Stimulated activated naive CD8-positive, alpha-beta T cell treated with anti-CD3 and anti-CD28 coated beads, Interleukin-15, Interleukin-2, amounts not matched to agents 100 ng/mL and 50 ng/mL, for 24 hours (primary cell): ENCODE results near the gene CEP104.

Experiments used
- H3K27ac Mint-ChIP-seq: one replicate; pipeline ENCODE4 v1.8.0; 2021; ENCODE audit warnings: mild to moderate bottlenecking, mixed read lengths
- H3K27me3 Mint-ChIP-seq: one replicate; pipeline ENCODE4 v1.8.0; 2021; ENCODE audit warnings: mixed read lengths
- H3K36me3 Mint-ChIP-seq: one replicate; pipeline ENCODE4 v1.8.0; 2021; ENCODE audit warnings: low read depth, mixed read lengths
- H3K4me1 Mint-ChIP-seq: one replicate; pipeline ENCODE4 v1.8.0; 2021; ENCODE audit warnings: low read depth, mixed read lengths
- H3K4me3 Mint-ChIP-seq: one replicate; pipeline ENCODE4 v1.8.0; 2021; ENCODE audit warnings: mild to moderate bottlenecking, mixed read lengths
- H3K9me3 Mint-ChIP-seq: one replicate; pipeline ENCODE4 v1.8.0; 2021; ENCODE audit warnings: mixed read lengths

The CEP104 gene

GRCh38 chr1:3856923-3857790 lies at the start of gene CEP104, which contains the start of gene DFFB:
TSS of gene CEP104 (minus strand) at chr1:3857211. CDS start at chr1:3852407, 4,804 bp downstream.
TSS of gene DFFB (plus strand) at chr1:3857476. CDS start at chr1:3857604, 128 bp downstream.
- Mint-ChIP-seq H3K27ac (peak within 1 kb of the TSS; percentile 91), H3K36me3 (no peaks in the 10 kb centered on the region), H3K27me3 (no peaks in the 10 kb centered on the region), H3K4me3 (peak within 1 kb of the TSS; percentile 96), H3K4me1 (peaks cover 26% of the 10 kb centered on the region), H3K9me3 (no peaks in the 10 kb centered on the region)

- H3K27ac Mint-ChIP-seq = no peak overlapping the region
- no peaks in the 10 kb centered on the region for H3K9me3 Mint-ChIP-seq
- no peaks in the 10 kb centered on the region for H3K27me3 Mint-ChIP-seq
- no peak overlapping the region for H3K4me3 Mint-ChIP-seq
- peaks cover 24% of the 10 kb centered on the region for H3K4me1 Mint-ChIP-seq
- H3K36me3 Mint-ChIP-seq = no peaks in the 10 kb centered on the region
These were observed 49.6 kb upstream of the CEP104 start for GRCh38 chr1:3906672-3907020.

GRCh38 chr1:3905953-3906671 lies 49.1 kb upstream of the CEP104 start:
- Mint-ChIP-seq H3K9me3 (no peaks in the 10 kb centered on the region), H3K27ac (no peak overlapping the region), H3K4me3 (no peak overlapping the region), H3K4me1 (peaks cover 25% of the 10 kb centered on the region), H3K27me3 (no peaks in the 10 kb centered on the region), H3K36me3 (no peaks in the 10 kb centered on the region)

GRCh38 chr1:3905266-3905952 lies 48.4 kb upstream of the CEP104 start:
- no peak overlapping the region for H3K27ac Mint-ChIP-seq
- no peak overlapping the region for H3K4me3 Mint-ChIP-seq
- H3K9me3 Mint-ChIP-seq = no peaks in the 10 kb centered on the region
- H3K4me1 Mint-ChIP-seq = peaks cover 22% of the 10 kb centered on the region
- H3K27me3 Mint-ChIP-seq = no peaks in the 10 kb centered on the region
- no peaks in the 10 kb centered on the region for H3K36me3 Mint-ChIP-seq

GRCh38 chr1:3904843-3905185 lies 47.8 kb upstream of the CEP104 start:
- Mint-ChIP-seq H3K36me3 (no peaks in the 10 kb centered on the region), H3K4me3 (no peak overlapping the region), H3K4me1 (peaks cover 22% of the 10 kb centered on the region), H3K27me3 (no peaks in the 10 kb centered on the region), H3K27ac (no peak overlapping the region), H3K9me3 (no peaks in the 10 kb centered on the region)

- Mint-ChIP-seq H3K36me3 (no peaks in the 10 kb centered on the region), H3K27ac (no peak overlapping the region), H3K27me3 (no peaks in the 10 kb centered on the region), H3K4me3 (no peak overlapping the region), H3K4me1 (peaks cover 25% of the 10 kb centered on the region), H3K9me3 (no peaks in the 10 kb centered on the region)
These were observed 47.2 kb upstream of the CEP104 start for GRCh38 chr1:3904006-3904842.

- Mint-ChIP-seq H3K9me3 (no peaks in the 10 kb centered on the region), H3K27ac (peak overlapping the region; percentile 78), H3K36me3 (peaks cover 4% of the 10 kb centered on the region), H3K4me1 (peaks cover 33% of the 10 kb centered on the region), H3K27me3 (no peaks in the 10 kb centered on the region), H3K4me3 (peak overlapping the region; percentile 28)
These were observed 46.4 kb upstream of the CEP104 start for GRCh38 chr1:3903141-3904005.

GRCh38 chr1:3902571-3903091 lies 45.6 kb upstream of the CEP104 start:
- H3K36me3 Mint-ChIP-seq = peaks cover 11% of the 10 kb centered on the region
- no peaks in the 10 kb centered on the region for H3K9me3 Mint-ChIP-seq
- peak overlapping the region; percentile 65 for H3K27ac Mint-ChIP-seq
- peaks cover 40% of the 10 kb centered on the region for H3K4me1 Mint-ChIP-seq
- no peaks in the 10 kb centered on the region for H3K27me3 Mint-ChIP-seq
- H3K4me3 Mint-ChIP-seq = peak overlapping the region; percentile 37

- Mint-ChIP-seq H3K36me3 (peaks cover 15% of the 10 kb centered on the region), H3K4me1 (peaks cover 44% of the 10 kb centered on the region), H3K9me3 (peaks cover 3% of the 10 kb centered on the region), H3K4me3 (peak overlapping the region; percentile 90), H3K27me3 (no peaks in the 10 kb centered on the region), H3K27ac (peak overlapping the region; percentile 65)
These were observed 45.1 kb upstream of the CEP104 start for GRCh38 chr1:3902111-3902511.

GRCh38 chr1:3900969-3901529 lies 44.0 kb upstream of the CEP104 start:
- Mint-ChIP-seq H3K4me1 (peaks cover 51% of the 10 kb centered on the region), H3K27ac (peak overlapping the region; percentile 95), H3K36me3 (peaks cover 22% of the 10 kb centered on the region), H3K9me3 (peaks cover 4% of the 10 kb centered on the region), H3K4me3 (peak overlapping the region; percentile 90), H3K27me3 (no peaks in the 10 kb centered on the region)

- Mint-ChIP-seq H3K36me3 (peaks cover 25% of the 10 kb centered on the region), H3K27me3 (no peaks in the 10 kb centered on the region), H3K4me3 (peak within 1 kb of the TSS; percentile 90), H3K4me1 (peaks cover 51% of the 10 kb centered on the region), H3K27ac (peak within 1 kb of the TSS; percentile 95), H3K9me3 (peaks cover 4% of the 10 kb centered on the region)
These were observed 43.3 kb upstream of the CEP104 start, which contains the start of gene C1orf174 for GRCh38 chr1:3900150-3900968. TSS of gene C1orf174 (minus strand) at chr1:3900272. CDS start at chr1:3900186, 86 bp downstream.

- H3K9me3 Mint-ChIP-seq = peaks cover 4% of the 10 kb centered on the region
- peak overlapping the region; percentile 90 for H3K4me3 Mint-ChIP-seq
- H3K27me3 Mint-ChIP-seq = no peaks in the 10 kb centered on the region
- H3K27ac Mint-ChIP-seq = peak overlapping the region; percentile 95
- H3K4me1 Mint-ChIP-seq = peaks cover 51% of the 10 kb centered on the region
- H3K36me3 Mint-ChIP-seq = peaks cover 25% of the 10 kb centered on the region
These were observed 42.7 kb upstream of the CEP104 start for GRCh38 chr1:3899754-3900149.
